CD4-positive, alpha-beta T cell treated with Interleukin-17A for 1 hour (primary cell): ENCODE results near the gene DDX6.
"Not testable (repeated sequence)": the region's sequence is repeated elsewhere in the genome, so short reads cannot be mapped to it uniquely, and the experiment has no call there.

Source experiments
- DNase-seq: peaks from one replicate; pipeline ENCODE4 v3.0.0-alpha.2; 2020

The DDX6 gene

DNA sequence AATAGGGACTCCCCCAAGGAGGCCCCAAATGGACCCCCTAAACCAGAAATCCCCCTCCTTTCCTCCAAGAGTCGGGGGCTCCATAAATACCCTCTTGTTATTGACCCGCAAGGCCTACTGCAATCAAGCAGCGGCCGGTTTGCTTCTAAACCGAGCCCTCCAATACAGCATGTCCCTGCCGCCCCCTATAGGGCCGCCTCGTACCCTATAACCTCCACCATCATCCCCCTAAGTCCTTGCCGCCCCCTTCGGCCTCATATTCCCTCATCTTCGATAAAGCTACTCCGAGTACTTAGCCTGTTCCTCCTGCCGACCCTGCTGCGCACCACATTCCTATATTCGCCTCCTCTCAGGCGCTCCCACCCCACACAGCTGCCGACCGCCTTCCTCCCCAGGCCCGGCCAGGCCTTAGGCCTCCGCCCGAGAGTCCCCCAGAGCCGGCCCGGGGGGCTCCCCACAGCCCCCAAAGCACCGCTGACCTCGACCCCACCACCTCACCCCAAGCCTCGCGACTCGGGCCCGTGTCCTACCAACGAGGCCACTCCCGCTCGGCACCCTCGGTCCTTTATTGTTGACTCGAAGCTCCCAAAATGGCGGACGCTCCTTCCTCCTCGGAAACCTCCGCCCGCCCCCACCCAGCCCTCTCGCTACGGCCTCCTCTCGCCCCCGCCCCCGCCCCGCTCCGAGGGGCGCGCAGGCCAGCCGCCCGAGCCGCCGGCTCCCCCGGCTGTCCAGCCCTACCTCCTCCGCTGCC, 430 bp downstream of the DDX6 start:
- DNase-seq, result peak; percentile 70

DNA sequence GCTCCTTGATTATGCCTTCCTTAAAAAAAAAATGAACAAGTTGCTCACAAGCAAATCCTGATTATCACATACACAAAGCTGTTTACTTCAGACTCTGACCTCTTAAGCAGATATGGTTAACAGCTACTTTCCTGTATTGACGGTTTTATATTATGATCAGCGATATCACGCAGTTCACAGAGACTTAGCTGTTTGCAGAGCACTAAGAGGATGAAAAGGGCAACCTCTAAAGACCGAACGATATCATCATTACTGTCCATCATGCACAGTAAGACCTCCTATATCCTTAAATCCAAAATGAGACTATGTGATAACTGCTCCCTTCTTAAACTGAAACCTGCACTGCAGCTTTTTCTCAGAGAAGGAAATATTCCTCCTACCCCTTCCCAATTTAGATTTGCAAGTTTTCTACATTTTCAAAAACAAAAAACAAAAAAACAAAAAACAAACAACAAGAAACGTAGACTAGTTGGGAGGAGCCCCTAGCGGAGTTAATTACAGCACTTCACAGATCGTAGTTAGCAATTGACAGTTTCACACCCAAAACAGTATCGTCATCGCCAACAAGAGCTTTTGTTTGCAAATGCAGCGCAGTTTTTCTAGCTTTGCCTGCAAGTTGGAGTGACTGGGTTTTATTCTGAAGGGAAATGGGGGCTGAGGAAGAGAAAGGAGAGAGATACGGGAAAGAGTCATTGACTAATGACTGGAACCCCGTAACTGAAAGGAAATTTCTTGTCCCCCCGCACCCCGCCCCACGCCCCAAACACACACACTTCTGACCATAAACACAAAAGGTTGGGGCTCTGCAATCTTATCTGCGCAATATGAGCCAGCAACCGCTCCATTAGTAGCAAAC, 1.2 kb downstream of the DDX6 start:
- DNase-seq, result peak; percentile 73

DNA sequence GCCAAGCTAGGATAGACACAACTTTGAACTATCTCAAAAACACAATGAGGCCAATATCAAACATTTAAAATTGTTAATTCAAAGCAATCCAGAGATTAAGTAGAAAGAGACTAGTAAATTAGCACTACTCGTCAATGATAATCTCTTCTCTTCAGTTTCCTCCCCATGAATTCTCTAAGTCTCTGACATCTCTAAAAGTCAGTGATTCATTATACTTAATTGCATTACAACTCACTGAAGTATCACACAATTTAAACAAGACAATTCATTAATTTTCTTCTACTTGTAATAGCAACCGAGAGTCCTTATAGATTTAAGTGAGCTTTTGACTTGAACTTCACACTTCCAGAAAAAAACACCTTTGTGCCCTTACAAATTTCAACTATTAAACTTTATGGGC, 4.3 kb downstream of the DDX6 start:
- no peak for DNase-seq

DNA sequence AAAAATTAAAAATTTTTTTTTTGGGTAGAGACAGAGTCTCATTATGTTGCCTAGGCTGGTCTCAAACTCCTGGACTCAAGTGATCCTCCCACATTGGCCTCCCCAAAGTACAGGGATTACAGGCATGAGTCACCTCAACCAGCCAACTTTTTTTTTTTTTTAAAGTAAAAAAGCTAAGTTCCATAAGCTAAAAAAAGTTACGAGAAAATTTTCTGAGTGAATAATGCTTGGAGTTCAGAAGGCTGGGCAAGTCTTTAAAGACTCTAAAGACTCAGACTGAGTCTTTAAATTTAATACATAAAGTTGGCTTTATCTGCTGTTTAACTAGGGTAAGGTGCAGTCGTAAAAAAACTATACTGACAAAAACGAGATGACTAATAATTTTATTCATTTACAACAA, 5.6 kb downstream of the DDX6 start:
- peak; percentile 24 for DNase-seq

DNA sequence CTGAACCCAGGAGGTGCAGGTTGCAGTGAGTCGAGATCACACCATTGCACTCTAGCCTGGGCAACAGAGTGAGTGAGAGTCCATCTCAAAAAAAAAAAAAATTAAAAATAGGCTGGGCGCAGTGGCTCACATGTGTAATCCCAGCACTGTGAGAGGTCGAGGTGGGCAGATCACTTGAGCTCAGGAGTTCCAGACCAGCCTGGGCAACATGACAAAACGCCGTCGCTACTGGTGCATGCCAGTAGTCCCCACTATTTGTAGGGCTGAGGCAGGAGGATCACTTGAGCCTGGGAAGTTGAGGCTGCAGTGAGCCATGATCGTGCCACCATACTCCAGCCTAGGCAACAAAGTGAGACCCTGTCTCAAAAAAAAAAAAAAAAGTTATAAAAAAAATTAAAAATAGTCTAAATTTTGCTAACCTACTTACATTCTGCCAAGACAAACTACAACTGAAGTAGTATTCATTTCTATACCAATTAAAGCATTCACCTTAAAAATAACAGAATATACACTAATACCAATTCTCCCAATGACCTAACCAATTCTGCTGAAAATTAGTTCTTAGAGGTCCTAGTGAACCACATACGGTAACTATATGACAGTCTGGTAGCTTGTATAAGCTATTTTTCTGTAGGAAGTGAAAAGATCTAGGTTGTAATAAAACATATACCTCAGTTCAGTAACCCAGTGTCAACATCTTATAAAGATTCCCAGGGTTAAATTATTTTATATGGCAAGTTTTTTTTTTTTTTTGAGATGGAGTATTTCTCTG, 7.1 kb downstream of the DDX6 start:
- DNase-seq, result no peak

DNA sequence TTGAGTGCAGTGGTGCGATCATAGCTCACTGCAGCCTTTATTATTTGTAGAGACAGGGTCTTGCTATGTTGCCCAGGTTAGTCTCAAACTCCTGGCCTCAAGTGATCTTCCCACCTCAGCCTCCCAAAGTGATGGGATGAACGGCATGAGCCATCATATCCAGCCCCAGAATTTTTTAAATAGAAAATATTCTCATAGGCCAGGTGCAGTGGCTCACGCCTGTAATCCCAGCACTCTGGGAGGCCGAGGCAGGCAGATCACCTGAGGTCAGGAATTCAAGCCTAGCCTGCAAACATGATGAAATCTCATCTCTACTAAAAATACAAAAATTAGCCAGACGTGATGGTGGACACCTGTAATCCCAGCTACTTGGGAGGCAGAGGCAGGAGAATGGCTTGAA, 7.6 kb downstream of the DDX6 start:
- not testable (repeated sequence) for DNase-seq

DNA sequence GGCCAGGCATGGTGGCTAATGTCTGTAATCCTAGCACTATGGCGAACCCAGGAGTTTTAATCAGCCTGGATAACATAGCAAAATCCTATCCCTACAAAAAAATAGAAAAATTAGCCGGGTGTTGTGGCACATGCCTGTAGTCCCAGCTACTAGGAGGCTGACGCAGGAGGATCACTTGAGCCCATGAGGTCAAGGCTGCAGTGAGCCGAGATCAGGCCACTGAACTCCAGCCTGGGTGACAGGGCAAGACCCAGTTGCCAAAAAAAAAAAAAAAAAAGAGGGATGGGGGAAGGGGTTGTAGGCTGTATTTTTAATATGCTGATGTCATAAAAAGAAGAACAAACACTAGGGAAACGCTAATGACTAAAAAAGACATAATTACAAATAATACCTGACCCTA, 12.1 kb downstream of the DDX6 start:
- DNase-seq, result no peak

DNA sequence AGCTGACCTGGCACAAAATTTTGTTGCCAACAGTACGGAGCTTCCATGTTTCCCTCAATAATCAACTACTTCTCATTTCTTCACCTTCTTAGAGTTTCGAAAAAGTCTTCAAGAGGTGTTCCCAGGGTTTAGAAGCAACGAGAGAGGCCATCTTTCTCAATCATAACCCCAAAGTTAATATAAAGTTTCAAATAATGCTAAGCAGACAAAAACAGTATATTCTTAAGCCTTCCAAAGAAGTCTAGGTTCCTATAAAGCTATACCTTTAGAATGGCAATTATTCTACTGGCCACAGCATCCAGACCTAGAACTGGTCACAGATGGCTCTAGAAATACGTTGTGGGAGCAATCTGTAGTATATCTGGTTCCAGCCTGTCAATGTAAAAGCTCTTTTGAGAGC, 16.9 kb downstream of the DDX6 start:
- no peak for DNase-seq

DNA sequence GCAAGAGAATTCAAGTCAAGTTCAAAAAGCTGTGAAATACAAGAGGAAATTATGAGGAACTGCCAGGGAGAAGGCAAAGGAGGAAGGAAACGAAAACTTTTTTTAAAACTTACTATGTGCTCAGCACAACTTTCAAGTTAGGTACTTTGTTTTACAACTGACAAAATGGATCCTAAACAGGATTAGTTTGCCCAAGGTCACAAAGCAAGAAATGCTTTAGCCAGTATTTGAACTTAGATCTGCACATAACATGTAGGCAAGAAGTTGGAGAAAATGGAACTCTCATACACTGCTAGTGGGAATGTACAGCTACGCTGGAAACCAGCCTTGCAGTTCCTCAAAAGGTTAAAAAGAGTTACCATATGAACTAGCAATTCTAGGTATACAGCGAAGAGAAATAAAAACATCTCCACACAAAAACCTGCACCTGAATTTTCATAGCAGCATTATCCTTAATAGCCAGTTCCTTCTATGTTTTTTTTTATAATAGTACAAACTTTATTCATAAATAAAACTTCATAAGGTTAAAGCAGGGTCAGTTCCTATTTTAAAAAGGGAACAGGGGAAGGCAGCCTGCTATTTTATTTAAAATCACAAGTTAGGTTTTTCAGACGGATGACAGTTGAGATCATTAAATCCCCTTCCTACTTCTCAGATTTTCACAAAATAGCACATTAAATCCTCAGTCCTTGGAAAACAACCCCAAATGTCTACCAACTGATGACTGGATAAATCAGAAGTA, 19.2 kb downstream of the DDX6 start:
- no peak for DNase-seq

DNA sequence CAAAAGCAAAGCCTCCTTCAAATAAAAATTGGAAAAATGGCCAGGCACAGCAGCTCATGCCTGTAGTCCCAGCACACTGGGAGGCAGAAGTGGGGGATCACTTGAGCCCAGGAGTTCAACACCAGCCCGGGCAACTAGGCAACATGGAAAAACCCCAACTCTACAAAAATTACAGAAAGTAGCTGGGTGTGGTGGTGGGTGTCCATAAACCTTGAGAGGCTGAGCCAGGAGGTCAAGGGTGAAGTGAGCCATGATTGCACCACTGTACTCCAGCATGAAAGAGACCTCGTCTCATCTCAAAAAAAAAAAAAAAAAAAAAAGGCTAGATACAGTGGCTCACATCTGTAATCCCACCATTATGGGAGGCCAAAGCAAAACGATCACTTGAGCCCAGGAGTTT, 22.3 kb downstream of the DDX6 start:
- DNase-seq, result no peak

DNA sequence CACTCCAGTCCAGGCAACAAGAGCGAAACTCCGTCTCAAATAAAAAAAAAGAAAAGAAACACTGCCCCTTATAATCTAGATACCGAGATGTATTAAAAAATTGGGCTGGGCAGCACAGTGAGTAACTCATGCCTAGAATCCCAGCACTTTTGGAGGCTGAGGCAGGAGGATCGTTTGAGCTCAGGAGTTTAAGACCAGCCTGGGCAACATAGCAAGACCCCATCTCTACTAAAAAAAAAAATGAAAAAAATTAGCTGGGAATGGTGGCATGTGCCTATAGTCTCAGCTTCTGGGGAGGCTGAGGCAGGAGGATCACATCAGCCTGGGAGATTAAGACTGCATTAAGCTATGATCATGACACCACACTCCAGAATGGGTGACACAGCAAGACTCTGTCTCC, 24.9 kb downstream of the DDX6 start:
- no peak for DNase-seq

DNA sequence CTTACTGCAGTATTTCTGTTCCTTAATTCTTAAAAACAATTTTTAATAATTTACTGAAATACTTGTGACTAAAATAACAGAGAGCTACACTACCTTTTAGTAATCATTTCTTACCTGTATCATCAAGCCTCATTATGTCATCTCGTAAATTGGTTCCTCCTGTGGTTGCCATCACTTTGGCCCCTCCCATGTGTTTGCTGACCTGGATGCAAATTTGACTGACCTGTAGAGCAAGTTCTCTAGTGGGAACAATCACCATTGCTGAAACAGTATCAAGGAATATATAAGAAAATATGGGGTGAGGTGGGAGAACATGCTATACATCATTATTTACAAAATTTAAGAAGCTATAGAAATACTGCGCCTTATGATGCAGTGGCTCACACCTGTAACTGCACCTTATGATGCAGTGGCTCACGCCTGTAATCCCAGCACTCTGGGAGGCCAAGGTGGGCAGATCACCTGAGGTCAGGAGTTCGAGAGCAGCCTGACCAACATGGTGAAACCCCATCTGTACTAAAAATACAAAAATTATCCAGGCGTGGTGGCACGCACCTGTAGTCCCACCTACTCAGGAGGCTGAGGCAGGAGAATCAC, 25.8 kb downstream of the DDX6 start:
- not testable (repeated sequence) for DNase-seq

DNA sequence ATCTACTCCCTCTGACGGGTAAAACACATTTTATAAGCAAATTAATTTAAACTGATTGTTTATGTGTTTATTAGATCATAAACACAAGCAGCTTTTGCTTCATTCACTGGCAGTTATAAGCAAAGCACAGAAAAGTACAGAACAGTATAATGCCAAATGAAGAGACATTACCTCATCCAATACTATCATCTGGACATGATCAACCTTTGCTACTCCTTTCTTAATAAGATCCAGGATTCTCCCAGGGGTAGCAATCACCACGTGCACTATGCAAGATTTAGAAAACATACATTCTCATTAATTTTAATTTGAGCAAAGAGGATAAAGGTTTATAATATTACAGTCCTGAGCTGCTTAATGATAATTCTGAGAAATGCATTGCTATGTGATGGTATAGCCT, 27.9 kb downstream of the DDX6 start:
- DNase-seq, result no peak

DNA sequence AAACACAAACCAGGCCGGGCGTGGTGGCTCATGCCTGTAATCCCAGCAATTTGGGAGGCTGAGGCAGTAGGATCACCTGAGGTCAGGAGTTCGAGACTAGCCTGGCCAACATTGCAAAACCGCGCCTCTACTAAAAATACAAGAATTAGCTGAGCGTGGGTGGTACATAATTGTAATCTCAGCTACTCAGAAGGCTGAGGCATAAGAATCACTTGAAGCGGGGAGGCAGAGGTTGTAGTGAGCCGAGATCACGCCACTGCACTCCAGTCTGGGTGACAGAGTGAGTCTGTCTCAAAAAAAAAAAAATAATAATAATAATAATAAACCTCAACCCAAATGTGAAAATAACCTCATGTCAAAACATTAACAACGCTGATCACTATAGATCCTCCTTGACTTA, 29.0 kb downstream of the DDX6 start:
- not testable (repeated sequence) for DNase-seq

DNA sequence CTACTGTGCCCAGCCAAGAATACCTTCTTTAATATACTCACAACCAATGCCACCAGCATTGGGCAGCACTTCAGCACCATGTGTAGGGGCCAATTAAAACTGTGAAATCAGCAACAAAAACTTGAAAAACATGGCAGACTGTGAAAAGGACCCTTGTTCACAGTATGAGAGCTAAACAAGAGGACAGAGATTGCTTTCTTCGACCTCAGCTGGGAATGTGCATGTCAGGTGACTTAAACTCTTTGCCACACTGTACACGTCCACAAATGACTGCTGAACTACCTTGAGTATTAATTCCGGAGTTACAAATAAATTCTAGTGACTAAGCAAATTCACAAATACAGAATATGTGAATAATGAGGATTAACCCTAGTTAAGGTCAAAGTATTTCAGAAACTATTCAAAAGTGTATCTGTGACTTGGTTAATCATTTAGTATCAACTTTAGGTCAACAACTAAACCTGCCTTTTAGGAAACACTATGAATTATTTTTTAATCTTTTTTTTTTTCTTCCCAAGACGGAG, 33.0 kb downstream of the DDX6 start:
- DNase-seq, result no peak

DNA sequence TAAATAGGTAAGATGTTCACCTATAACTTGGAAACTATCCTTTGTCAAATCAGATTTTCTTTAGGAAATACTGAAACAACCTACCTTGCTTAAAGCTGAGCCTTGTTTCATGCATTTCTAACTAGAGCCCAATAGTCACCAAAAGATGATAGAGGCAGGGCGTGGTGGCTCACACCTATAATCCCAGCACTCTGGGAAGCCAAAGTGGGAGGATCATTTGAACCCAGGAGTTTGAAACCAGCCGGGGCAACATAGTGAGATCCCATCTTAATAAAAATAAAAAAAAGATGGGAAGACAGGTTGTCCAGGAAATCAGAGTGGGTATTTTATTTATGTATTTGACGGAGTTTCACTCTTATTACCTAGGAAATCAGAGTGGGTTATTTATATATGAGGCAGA, 38.3 kb downstream of the DDX6 start:
- DNase-seq, result no peak

DNA sequence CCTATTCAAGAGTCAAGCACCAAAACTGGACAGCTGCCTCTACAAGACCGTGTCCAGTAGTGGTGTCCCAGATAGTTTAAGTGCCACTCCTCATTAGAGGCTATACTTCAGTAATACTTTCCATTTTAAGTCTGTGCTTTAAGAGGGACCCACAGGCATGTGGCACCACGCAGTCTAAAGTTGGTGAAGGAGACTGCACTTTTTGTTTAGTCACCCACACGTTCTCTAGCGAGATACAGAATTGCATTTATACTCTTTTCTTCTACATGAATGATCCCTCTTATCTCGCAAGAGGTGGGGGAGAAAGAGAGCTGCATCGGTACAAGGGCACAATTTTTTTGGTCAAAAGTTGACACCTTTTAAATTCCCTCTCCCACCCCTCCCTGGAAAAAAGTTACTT, 41.5 kb downstream of the DDX6 start:
- DNase-seq, result no peak

DNA sequence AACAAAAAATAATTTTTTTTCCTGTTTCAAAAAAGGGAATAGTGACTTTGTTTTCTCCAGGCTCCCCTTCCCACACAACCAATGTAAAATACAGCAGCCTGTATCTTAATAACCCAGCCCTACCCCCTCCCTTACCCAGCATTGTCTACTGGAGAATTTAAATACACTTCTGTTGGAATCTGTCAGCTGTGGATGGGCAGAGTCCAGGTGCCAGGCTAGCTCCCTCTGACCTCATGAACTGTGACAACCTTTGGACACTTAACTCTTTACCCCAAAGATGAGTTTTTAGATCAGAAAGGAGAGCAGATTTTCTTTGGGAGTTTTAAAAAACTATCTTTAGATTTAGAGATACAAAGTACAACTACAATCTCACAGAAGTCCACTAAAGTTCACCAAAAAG, 42.9 kb downstream of the DDX6 start:
- DNase-seq, result no peak

DNA sequence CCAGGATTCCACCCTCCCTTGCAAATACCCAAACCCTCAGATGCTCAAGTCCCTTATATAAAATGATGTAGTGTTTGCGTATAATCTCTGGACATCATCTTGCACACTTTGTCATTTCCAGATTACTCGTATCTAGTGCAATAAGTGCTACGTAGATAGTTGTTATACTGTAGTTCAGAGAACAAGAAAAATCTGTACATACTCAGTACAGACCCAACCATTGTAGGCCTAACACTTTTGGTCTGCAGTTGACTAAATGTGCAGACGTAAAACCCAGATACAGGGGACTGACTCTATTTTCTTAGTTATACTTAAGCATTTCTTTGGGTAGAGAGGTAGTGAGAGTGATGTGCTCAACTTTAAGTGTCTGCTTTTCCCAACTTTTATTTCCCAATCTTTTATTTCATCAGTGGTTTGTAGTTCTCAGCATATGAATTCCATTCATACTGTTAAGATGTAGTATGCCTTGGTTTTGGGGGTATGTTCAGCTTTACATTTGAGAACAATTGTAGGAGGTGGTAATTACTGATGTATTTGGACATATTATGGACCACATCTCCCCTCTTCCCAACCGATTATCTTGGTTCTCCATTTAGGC, 43.9 kb downstream of the DDX6 start:
- DNase-seq, result no peak

DNA sequence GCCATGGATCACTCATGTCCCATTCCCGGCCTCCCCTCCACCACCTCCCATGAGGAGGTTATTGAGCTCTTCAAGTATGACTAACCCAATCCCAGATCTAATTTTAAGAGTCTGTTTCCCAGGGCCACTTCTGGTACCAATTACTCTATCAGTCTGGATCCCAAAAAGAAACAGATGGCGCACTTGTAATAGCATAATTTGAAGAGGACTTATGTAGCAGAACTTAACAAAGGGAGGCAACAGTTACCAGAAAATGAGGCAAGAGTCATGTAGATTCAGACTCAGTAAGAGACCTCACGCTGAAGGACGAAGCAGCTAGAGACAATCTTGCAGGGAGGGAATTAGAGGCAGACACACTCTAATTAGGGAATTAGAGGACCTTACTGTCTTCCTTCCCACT, 46.9 kb downstream of the DDX6 start:
- DNase-seq, result no peak

DNA sequence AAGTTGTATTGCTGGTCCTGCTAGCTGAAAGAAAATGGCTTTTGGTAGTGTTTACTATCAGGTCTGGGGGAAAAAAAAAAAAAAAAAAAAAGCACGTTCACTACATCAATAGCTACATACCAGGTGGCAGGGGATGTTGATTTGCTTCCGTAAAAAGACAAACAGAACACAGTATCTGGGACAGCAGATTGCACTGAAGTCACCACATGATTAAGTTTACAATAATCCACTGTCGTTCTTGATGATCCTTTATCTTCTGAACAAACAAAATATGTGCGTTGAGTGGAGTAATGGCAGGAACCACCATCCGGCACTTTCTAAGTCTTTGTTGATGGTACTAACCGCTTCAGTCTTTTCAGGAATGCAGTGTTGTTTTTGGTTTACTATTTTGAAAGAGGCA, 48.7 kb downstream of the DDX6 start:
- DNase-seq, result no peak

DNA sequence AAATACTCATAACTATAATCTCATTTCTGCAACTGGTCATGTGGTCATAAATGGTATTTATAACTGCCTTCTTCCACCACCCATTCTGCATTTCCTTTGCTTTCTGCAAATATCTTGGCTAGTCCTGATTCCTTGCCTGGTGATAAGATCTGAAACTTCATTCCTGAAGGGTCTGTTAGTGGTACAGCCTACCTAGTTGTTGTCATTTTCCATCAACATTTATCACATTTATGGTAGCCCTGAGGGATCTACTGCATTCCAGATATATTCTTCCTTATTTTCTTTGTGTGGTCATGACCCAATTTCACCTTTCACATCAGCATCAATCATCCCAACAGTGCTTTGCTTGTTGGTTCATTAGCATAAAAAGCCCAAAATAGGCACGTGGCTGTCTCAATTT, 50.1 kb downstream of the DDX6 start:
- no peak for DNase-seq
